Measurements from ENCODE around the gene ARHGAP26.

ARHGAP26 gene

DNA sequence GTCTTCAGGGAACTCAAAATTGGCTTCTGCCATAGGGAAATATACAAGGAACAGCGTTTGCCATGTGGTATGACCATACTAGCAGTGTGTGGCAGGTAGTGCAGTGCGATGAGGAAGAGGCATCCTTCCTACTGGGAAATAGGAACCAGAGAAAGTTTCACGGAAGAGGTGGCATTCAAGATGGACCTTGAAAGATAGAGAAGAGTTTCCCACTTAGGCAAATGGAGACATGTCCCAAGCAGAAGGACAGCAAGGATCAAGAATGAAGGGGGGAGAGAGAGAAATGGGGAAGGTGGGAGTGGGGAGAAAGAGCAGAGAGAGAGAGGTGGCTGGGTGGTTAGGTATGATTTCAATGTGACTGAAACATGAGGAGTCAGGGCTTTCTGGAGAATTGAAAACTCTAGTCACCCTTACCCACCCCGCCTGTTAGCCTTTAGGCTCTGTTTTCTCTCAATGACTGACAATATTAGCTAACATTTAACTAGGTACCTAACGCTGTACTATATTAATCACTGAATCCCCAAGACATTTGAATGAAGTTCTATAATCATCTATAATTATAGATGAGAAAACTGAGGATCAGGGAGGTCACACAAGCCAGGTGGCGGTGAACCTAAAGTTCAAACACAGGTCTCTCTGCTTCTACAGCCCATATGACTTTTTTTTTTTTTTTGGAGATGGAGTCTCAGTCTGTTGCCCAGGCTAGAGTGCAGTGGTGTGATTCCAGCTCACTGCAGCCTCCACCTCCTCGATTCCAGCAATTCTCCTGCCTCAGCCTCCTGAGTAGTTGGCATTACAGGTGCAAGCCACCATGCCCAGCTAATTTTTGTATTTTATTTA lies 462.0 kb downstream of the ARHGAP26 start:
- no peak for DNase-seq (ENCODE audit: low read depth in 2 of 3, low spot score in 1 of 3)

DNA sequence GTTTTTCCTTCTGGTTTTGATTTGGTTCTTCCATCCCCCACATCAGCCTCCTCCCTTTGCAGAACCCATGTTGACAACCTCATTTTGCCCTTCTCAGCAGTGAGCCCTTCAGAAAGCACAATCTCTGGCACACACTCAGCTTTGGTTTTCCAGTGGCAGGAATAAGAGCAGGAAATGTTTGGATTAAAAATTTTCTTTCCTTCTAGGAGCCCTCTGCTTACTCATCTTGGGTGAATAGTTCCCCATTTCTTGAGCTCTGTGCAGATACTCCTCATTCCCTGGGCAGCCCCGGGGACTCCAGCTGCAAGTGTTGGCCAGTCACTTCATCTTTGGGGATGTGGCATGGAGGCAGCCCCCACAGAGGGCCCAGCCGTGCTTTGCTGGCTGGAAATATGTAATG lies 462.9 kb downstream of the ARHGAP26 start:
- DNase-seq (ENCODE audit: low read depth in 2 of 3, low spot score in 1 of 3): no peak

DNA sequence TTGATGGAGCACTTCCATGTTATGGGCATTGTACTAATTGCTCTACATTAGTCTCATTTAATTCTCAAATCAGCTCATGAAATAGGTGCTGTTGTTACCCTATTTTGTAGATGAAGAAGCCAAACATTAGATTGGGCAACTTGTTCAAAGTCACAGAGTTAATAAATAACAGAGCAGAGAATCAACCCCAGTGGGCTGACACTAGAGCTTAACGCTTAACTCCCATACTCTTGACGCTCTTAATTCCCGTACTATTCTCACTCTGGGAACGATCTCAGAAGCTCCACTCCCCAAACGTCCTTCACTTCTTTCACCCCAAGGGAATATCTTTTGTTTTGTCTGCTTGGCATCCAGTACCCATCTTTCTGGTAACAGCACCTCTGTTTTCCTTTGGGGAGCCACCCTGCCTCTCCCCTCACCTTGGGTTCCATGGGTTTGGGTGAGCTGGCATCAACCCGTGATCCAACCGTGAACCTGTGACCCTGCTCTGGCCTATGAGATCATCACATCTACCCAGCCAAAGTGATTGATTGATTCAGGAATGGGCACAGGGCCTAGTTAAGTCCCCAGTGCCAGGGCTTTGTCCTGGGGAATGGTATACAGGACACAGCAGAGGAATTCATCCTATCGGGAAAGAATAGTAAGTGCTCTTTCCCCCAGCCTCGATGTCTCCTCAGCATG lies 464.1 kb downstream of the ARHGAP26 start:
- no peak for DNase-seq (ENCODE audit: low read depth in 2 of 3, low spot score in 1 of 3)

DNA sequence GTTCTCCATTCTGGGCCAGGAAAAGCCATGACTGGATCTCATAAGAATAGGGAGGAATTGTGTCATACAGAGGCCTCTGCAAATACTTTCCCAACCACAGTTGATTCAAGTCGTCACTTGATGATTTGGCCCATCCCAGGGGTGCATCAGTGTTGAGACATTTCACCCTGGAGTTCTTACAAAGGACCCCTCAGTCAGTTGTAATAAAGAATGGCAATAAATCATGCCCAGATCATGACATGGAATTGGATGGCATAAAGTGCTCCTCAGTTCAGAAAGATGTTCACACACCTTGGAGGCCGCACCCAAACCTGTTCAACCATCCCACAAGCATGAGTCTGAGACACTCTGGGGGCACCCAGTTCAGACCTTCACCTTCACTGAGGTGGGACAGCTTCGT lies 465.2 kb downstream of the ARHGAP26 start:
- no peak for DNase-seq (ENCODE audit: low read depth in 2 of 3, low spot score in 1 of 3)

DNA sequence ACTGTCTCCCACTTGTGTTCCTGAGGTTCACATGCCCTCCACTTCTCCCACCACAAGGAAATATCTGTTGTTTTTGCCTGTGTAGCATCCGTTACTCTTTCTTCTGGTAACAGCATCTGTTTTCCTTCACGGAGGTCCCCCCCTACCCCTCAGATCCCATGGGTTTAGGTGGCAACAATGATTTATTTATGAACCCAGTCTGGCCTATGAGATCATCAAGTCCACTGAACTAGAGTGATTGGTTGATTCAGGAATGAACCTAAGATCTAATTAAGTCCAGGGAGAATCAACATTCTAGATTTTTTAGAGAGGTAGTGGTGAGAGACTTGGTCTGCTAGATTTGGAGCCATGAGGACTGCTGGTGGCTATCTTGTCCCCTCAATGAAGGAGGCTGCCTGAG lies 466.5 kb downstream of the ARHGAP26 start:
- no peak for DNase-seq (ENCODE audit: low read depth in 2 of 3, low spot score in 1 of 3)

DNA sequence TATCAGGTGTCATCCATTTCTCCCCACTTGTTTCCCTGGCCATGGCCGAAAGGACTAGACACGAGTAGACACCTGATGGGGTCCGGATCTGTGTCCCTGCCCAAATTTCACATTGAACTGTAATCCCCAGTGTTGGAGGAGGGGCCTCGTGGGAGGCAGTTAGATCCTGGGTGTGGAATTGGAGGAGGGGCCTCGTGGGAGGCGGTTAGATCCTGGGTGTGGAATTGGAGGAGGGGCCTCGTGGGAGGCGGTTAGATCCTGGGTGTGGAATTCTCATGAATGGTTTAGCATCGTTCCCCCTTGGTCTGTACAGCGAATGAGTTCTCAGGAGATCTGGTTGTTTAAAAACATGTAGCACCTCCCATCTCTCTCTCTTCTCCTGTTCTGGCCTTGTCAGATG lies 467.5 kb downstream of the ARHGAP26 start:
- no peak for DNase-seq (ENCODE audit: low read depth in 2 of 3, low spot score in 1 of 3)

DNA sequence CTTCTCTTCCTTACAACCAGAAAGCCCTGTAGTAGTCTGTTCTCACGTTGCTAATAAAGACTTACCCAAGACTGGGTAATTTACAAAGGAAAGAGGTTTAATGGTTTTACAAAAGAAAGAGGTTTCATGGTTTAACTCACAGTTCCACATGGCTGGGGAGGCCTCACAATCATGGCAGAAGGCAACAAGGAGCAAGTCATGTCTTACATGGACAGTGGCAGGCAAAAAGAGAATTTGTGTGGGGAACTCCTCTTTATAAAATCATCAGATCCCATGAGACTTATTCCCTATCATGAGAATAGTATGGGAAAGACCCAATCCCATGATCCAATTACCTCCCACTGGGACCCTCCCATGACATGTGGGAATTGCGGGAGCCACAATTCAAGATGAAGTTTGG lies 468.4 kb downstream of the ARHGAP26 start:
- DNase-seq (ENCODE audit: low read depth in 2 of 3, low spot score in 1 of 3): no peak

DNA sequence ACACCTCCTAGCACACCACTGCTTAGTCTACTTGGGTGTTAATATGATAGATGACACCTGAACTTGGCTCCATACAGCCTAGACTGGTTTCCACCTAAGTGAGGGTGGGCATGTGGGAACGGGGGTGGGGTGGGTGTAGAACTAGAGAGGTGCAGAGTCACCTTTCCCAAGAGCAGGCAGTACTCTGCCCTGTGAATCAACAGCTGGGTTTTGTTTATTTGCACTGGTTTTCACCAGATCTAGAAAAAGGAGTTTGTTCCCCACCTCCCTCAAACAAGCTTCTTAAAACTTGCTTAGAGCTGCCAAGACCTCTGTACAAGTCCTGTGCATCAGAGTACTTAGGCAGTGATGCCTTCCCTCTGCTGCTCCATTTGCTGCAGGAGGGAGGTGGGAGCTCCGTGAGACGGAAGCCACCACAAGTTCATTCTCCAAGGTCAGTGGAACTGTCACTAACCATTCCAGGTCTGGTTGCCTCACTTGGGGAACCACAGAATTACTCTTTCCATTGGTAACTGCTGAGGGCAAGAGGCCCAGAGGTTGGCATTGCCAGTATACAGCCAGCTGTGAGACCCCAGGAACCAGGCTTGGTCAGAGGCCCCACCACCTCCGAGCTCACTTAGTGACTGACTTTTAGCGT lies 469.8 kb downstream of the ARHGAP26 start:
- no peak for DNase-seq (ENCODE audit: low read depth in 2 of 3, low spot score in 1 of 3)

GRCh38 chr5:143241892-143242291 lies 471.7 kb downstream of the ARHGAP26 start:
- DNase-seq (ENCODE audit: low read depth in 2 of 3, low spot score in 1 of 3): no peak

DNA sequence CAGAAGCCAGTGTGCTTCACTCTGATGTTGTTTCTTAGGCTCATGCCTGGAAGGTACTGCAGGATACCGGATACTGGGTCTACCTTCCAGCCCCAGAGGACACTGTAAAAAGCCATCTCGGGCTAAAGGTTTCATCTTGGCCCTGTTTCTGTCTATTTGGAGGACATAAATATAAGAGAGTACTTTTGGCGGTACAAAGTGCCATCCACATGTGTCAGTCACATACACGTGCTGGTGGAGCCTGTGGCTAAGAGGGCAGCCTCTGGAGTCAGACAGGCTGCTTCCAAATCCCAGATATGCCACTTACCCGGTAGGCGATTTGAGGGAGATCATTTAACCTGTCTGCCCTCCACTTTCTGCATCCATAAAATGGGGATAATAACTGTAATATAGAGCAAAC lies 472.9 kb downstream of the ARHGAP26 start:
- no peak for DNase-seq (ENCODE audit: low read depth in 2 of 3, low spot score in 1 of 3)

- no peak for DNase-seq (ENCODE audit: low read depth in 2 of 3, low spot score in 1 of 3)
These were observed 474.0 kb downstream of the ARHGAP26 start for GRCh38 chr5:143244000-143244736.

GRCh38 chr5:143244990-143245389 lies 474.8 kb downstream of the ARHGAP26 start:
- no peak for DNase-seq (ENCODE audit: low read depth in 2 of 3, low spot score in 1 of 3)

GRCh38 chr5:143245929-143246561 lies 475.9 kb downstream of the ARHGAP26 start:
- DNase-seq (ENCODE audit: low read depth in 2 of 3, low spot score in 1 of 3): no peak

- no peak for DNase-seq (ENCODE audit: low read depth in 2 of 3, low spot score in 1 of 3)
These were observed 477.1 kb downstream of the ARHGAP26 start for GRCh38 chr5:143247134-143247815.

- no peak for DNase-seq (ENCODE audit: low read depth in 2 of 3, low spot score in 1 of 3)
These were observed 478.2 kb downstream of the ARHGAP26 start for GRCh38 chr5:143248391-143248790.

GRCh38 chr5:143248822-143249579 lies 478.8 kb downstream of the ARHGAP26 start:
- DNase-seq (ENCODE audit: low read depth in 2 of 3, low spot score in 1 of 3): no peak

DNA sequence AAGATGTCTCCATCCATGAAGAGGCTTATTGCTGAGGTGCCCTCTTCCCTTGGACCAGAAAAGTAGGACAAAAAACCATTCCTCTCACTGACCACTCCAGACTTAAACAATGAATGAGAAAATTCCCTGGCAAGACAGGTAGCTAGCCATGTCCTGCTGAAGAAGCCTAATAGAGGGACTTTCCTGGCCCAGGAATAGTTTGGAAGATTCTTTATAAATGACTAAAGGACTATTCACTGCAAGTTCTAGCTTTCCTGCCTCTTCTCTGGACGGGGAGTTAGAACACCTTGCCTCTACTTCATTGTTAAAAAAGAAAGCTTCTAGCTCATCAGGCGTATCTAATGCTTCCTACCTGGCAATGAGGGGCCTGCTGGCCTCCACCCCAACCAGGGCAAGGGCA lies 479.7 kb downstream of the ARHGAP26 start:
- DNase-seq (ENCODE audit: low read depth in 2 of 3, low spot score in 1 of 3): no peak

DNA sequence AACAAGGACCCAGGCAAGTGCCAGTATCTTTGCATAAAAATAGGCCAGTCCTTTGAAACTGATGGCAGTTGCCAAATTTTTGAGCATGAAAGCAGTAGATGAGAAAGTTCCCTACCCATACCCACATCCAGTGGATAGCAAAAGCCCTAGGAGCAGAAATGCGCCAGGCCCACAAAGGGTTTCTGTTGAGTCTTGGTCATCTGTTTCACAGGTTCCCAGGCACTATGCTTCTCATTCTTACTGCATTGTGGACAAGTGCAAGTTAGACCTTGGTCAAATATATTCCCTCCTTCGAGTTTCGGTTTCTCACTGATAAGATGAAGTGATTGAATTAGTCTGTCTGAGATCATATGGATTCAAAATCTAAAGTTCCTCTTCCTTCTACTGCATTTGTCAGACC lies 481.0 kb downstream of the ARHGAP26 start:
- DNase-seq (ENCODE audit: low read depth in 2 of 3, low spot score in 1 of 3): no peak

DNA sequence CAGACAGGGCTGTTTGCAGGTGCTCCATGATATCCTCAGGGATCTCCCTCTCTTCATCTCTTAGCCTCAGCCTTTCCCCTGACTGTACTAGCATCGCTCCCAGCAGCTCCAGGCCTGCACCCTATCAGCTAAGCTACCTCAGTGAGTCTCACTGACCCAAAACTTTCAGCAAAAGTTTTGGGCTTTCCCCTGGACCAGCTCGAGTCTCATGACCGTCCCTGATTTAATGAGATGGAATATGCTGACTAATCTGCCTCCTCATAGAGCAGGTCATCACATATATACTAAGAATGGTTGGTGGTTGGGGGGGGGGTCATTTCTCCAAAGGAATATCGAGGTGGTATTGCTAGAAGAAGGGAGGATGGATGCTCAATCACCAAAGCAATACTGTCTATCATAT lies 481.8 kb downstream of the ARHGAP26 start:
- no peak for DNase-seq (ENCODE audit: low read depth in 2 of 3, low spot score in 1 of 3)

- no peak for DNase-seq (ENCODE audit: low read depth in 2 of 3, low spot score in 1 of 3)
These were observed 484.6 kb downstream of the ARHGAP26 start for GRCh38 chr5:143254819-143255218.
